ENCODE measurements around the gene MTHFD2.

GRCh38 chr2:74186038-74186437 lies 12.4 kb upstream of the MTHFD2 start:
- peak in 1 of 3 donors; percentile 86 for TF ChIP-seq POLR2AphosphoS5 (IDR thresholded peaks at IDR 0.05)
- peak in 1 of 11 experiments; percentile 11 for TF ChIP-seq CTCF (IDR thresholded peaks at IDR 0.05 in 8 of 11, conservative IDR thresholded peaks at IDR 0.05 in 3 of 11)
